ENCODE data around the gene CPNE7. TPM values are rescaled to one million over a fixed set of nuclear protein-coding genes. Genes with fewer than 3 reads are reported as not detected.

CPNE7 gene
- total and polyA plus RNA-seq, 10 of the 15 experiments (the other 5 are each of a cell fraction or from before 2014, with no cell fraction given), result 0.29 to 46.9 (median 17.5) TPM

DNA sequence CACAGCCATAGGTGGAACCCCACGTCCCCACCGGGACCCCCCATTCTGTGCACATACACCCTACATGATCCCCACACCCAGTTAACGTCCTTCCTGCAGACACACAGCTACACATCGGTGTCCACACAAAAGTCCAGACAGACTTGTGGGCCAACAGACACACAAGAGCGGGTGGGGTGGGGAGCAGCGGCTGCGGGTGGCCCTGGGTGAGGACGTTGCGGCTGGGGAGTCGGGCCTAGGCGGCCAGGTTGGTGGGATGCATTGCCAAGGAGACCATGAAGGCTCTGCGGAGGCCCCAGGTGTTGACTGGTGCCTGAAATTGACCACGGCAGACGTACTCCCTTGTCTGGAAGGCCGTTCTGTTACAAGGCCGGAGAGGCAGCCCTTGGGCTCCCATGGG is 29.2 kb downstream of the CPNE7 start:
- POLR2A ChIA-PET, result no interaction called here
- TF ChIP-seq YY1 (IDR thresholded peaks at IDR 0.05; ENCODE audit: low read depth, low read length), result no peak
- no peak for TF ChIP-seq SREBF2 (IDR thresholded peaks at IDR 0.05; ENCODE audit: low read length)
- TF ChIP-seq, protein P1, sequence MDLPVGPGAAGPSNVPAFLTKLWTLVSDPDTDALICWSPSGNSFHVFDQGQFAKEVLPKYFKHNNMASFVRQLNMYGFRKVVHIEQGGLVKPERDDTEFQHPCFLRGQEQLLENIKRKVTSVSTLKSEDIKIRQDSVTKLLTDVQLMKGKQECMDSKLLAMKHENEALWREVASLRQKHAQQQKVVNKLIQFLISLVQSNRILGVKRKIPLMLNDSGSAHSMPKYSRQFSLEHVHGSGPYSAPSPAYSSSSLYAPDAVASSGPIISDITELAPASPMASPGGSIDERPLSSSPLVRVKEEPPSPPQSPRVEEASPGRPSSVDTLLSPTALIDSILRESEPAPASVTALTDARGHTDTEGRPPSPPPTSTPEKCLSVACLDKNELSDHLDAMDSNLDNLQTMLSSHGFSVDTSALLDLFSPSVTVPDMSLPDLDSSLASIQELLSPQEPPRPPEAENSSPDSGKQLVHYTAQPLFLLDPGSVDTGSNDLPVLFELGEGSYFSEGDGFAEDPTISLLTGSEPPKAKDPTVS (IDR thresholded peaks at IDR 0.05; ENCODE audit: low read depth, low read length), result no peak
- TF ChIP-seq GATAD2B (conservative IDR thresholded peaks at IDR 0.05; ENCODE audit: low read depth), result no peak
- no peak for ATAC-seq
- in situ Hi-C loops (cut with MboI) (no loop called here), intact Hi-C loops (cut with micrococcal nuclease; ENCODE audit: unreplicated experiment) (no loop called here)
- Histone ChIP-seq H3K27me3 (replicated peaks in 1 of 2; ENCODE audit: control insufficient read depth in 2 of 2, insufficient read depth in 2 of 2, low read length in 1 of 2) (no peaks in the 10 kb centered on the region), H3K4me1 (ENCODE audit: control insufficient read depth, insufficient read depth, low read length) (no peaks in the 10 kb centered on the region), H3K4me2 (ENCODE audit: control insufficient read depth, insufficient read depth) (no peak overlapping the region), H3K9ac (ENCODE audit: control insufficient read depth, insufficient read depth, low read length) (no peak overlapping the region), H4K20me1 (ENCODE audit: control insufficient read depth, insufficient read depth) (no peaks in the 10 kb centered on the region), H3K27ac (ENCODE audit: control insufficient read depth, insufficient read depth) (no peak overlapping the region), H3K9me3 (replicated peaks; ENCODE audit: control insufficient read depth, insufficient read depth, low read length) (no peaks in the 10 kb centered on the region), H3K4me3 (no peak overlapping the region), H3K79me2 (ENCODE audit: control insufficient read depth, insufficient read depth, low read length) (no peaks in the 10 kb centered on the region), H2AFZ (ENCODE audit: control insufficient read depth, low read depth, low read length) (no peak overlapping the region), H3K36me3 (ENCODE audit: control insufficient read depth in 2 of 2, insufficient read depth in 2 of 2, low read length in 1 of 2) (no peaks in the 10 kb centered on the region)
- WGBS (ENCODE audit: insufficient coverage, insufficient replicate concordance, low lambda C conversion rate, missing lambda C conversion rate), result 56% methylated on average over 16 of the region's 16 CpGs
- CTCF ChIA-PET, result no interaction called here
- FAIRE-seq, result no peak
- RAD21 ChIA-PET (ENCODE audit: unreplicated experiment), result no interaction called here
- BruUV-seq (replicated peaks), result no TSS peak
- DNase-seq (ENCODE audit: low read depth, low spot score), result no peak
- SMC1A ChIA-PET (ENCODE audit: uncharacterized antibody, unreplicated experiment), result no interaction called here

DNA sequence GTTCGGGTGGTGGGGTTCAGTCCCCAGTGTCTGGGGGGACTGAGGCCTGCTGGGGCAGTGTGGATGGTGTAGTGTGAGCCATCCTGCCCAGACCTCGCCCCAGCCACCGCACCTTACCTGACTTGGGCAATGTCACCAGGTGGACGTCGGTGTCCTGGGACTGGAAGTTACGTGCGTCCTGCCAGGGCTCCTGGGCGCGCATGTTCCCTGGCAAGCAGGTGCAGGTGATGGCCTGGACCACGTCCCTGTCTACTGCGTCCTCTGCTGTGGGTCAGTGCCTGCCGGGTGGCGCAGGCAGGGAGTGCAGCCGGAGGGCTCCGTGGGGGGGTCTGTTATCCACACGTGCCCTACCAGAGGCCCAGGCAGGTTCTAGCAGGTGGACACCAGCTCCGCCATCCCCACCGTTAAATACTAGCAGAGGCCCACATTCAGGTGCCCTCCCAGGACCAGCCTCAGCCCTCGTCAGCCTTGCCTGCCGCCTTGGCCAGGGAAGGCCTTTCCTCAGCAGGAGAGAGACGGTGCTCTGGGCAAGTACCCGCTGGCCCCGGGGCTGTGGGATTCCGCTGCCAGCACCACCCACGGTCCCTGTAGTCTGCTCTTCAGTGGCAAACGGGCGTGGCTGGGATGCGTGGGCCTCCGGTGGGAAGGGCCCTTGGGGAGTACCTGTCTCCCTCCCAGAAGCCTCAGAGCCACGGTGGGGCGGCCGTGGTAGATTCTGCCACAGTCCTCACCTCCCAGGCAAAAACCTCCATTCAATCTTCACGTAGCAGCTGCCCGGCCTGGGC is 29.8 kb downstream of the CPNE7 start:
- FAIRE-seq, result no peak
- no TSS peak for BruUV-seq (replicated peaks)
- Histone ChIP-seq H3K9ac (ENCODE audit: control insufficient read depth, insufficient read depth, low read length) (no peak overlapping the region), H2AFZ (ENCODE audit: control insufficient read depth, low read depth, low read length) (no peak overlapping the region), H4K20me1 (ENCODE audit: control insufficient read depth, insufficient read depth) (no peaks in the 10 kb centered on the region), H3K4me1 (ENCODE audit: control insufficient read depth, insufficient read depth, low read length) (no peaks in the 10 kb centered on the region), H3K27ac (ENCODE audit: control insufficient read depth, insufficient read depth) (no peak overlapping the region), H3K4me2 (ENCODE audit: control insufficient read depth, insufficient read depth) (no peak overlapping the region), H3K36me3 (ENCODE audit: control insufficient read depth in 2 of 2, insufficient read depth in 2 of 2, low read length in 1 of 2) (no peaks in the 10 kb centered on the region), H3K9me3 (replicated peaks; ENCODE audit: control insufficient read depth, insufficient read depth, low read length) (no peaks in the 10 kb centered on the region), H3K4me3 (no peak overlapping the region), H3K79me2 (ENCODE audit: control insufficient read depth, insufficient read depth, low read length) (no peaks in the 10 kb centered on the region), H3K27me3 (replicated peaks in 1 of 2; ENCODE audit: control insufficient read depth in 2 of 2, insufficient read depth in 2 of 2, low read length in 1 of 2) (no peaks in the 10 kb centered on the region)
- no peak for ATAC-seq
- WGBS (ENCODE audit: insufficient coverage, insufficient replicate concordance, low lambda C conversion rate, missing lambda C conversion rate), result 65% methylated on average over 32 of the region's 34 CpGs
- DNase-seq (ENCODE audit: low read depth, low spot score), result no peak
- intact Hi-C loops (cut with micrococcal nuclease; ENCODE audit: unreplicated experiment) (no loop called here), in situ Hi-C loops (cut with MboI) (no loop called here)
- ChIA-PET POLR2A (no interaction called here), RAD21 (ENCODE audit: unreplicated experiment) (no interaction called here), CTCF (no interaction called here), SMC1A (ENCODE audit: uncharacterized antibody, unreplicated experiment) (no interaction called here)
- TF ChIP-seq CHD4 (IDR thresholded peaks at IDR 0.05) (no peak), JUNB (IDR thresholded peaks at IDR 0.05) (no peak), NR2C1 (IDR thresholded peaks at IDR 0.05) (no peak), RAD21 (IDR thresholded peaks at IDR 0.05; ENCODE audit: insufficient read depth, low read depth, low read length) (no peak), GATAD2B (conservative IDR thresholded peaks at IDR 0.05; ENCODE audit: low read depth) (no peak)
- TF ChIP-seq, protein P2, sequence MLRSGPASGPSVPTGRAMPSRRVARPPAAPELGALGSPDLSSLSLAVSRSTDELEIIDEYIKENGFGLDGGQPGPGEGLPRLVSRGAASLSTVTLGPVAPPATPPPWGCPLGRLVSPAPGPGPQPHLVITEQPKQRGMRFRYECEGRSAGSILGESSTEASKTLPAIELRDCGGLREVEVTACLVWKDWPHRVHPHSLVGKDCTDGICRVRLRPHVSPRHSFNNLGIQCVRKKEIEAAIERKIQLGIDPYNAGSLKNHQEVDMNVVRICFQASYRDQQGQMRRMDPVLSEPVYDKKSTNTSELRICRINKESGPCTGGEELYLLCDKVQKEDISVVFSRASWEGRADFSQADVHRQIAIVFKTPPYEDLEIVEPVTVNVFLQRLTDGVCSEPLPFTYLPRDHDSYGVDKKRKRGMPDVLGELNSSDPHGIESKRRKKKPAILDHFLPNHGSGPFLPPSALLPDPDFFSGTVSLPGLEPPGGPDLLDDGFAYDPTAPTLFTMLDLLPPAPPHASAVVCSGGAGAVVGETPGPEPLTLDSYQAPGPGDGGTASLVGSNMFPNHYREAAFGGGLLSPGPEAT (IDR thresholded peaks at IDR 0.05; ENCODE audit: low read depth), result no peak

All from GM12878 (cell line).